ENCODE results near the gene RNF11. TPM values are rescaled to one million over a fixed set of nuclear protein-coding genes. Genes with fewer than 3 reads are reported as not detected.
"Not testable (repeated sequence)": the region's sequence is repeated elsewhere in the genome, so short reads cannot be mapped to it uniquely, and the experiment has no call there.

RNF11 gene
- total RNA-seq, 1 donor from 2014 or later = 126 TPM

- Histone ChIP-seq H3K79me2 (ENCODE audit: insufficient read depth, low read length) (no peaks in the 10 kb centered on the region), H3K27ac (ENCODE audit: low read depth, low read length) (no peak overlapping the region), H3K4me3 (ENCODE audit: insufficient read depth, low read depth, low read length) (no peak overlapping the region), H3K9me3 (ENCODE audit: insufficient read depth, low read depth, low read length) (no peaks in the 10 kb centered on the region), H3K27me3 (ENCODE audit: insufficient read depth, low read length) (no peaks in the 10 kb centered on the region), H3K9ac (ENCODE audit: low read length) (no peak overlapping the region), H3K4me1 (ENCODE audit: insufficient read depth, low read length) (no peaks in the 10 kb centered on the region), H4K20me1 (ENCODE audit: insufficient read depth, low read length) (no peaks in the 10 kb centered on the region), H2AFZ (ENCODE audit: low read depth, low read length) (no peak overlapping the region), H3K36me3 (ENCODE audit: insufficient read depth, low read length) (no peaks in the 10 kb centered on the region), H3K4me2 (ENCODE audit: low read length) (no peak overlapping the region)
- no peak for TF ChIP-seq CTCF (IDR thresholded peaks at IDR 0.05; ENCODE audit: insufficient read depth, low read depth, low read length)
- TF ChIP-seq EZH2 (IDR thresholded peaks at IDR 0.05; ENCODE audit: insufficient read depth, low read length) = no peak
- FAIRE-seq = no peak
- DNase-seq (ENCODE audit: low read depth) = no peak
- H3K36me3 Mint-ChIP-seq (ENCODE audit: low read depth, unreplicated experiment) = no peaks in the 10 kb centered on the region
- H3K27me3 Mint-ChIP-seq (ENCODE audit: low read depth, unreplicated experiment) = no peaks in the 10 kb centered on the region
- H3K4me3 Mint-ChIP-seq (ENCODE audit: unreplicated experiment) = no peak overlapping the region
- H3K9me3 Mint-ChIP-seq (ENCODE audit: unreplicated experiment) = no peaks in the 10 kb centered on the region
- no peak overlapping the region for H3K27ac Mint-ChIP-seq (ENCODE audit: unreplicated experiment)
- H3K4me1 Mint-ChIP-seq (ENCODE audit: low read depth, unreplicated experiment) = peaks cover 7% of the 10 kb centered on the region
Observed at GRCh38 chr1:51222136-51222787, 13.8 kb upstream of the RNF11 start.

- no peak for FAIRE-seq
- H4K20me1 ChIP-seq (ENCODE audit: insufficient read depth, low read length) = no peaks in the 10 kb centered on the region
Observed at GRCh38 chr1:51222809-51223208, 13.3 kb upstream of the RNF11 start.

GRCh38 chr1:51224255-51224654, 11.8 kb upstream of the RNF11 start:
- peaks cover 7% of the 10 kb centered on the region for H3K4me1 Mint-ChIP-seq (ENCODE audit: low read depth, unreplicated experiment)
- Histone ChIP-seq H3K36me3 (ENCODE audit: insufficient read depth, low read length) (no peaks in the 10 kb centered on the region), H3K9me3 (ENCODE audit: insufficient read depth, low read depth, low read length) (no peaks in the 10 kb centered on the region), H3K4me1 (ENCODE audit: insufficient read depth, low read length) (no peaks in the 10 kb centered on the region), H4K20me1 (ENCODE audit: insufficient read depth, low read length) (no peaks in the 10 kb centered on the region), H3K4me3 (ENCODE audit: insufficient read depth, low read depth, low read length) (no peak overlapping the region), H3K27me3 (ENCODE audit: insufficient read depth, low read length) (no peaks in the 10 kb centered on the region), H2AFZ (ENCODE audit: low read depth, low read length) (no peak overlapping the region), H3K27ac (ENCODE audit: low read depth, low read length) (no peak overlapping the region), H3K9ac (ENCODE audit: low read length) (no peak overlapping the region), H3K4me2 (ENCODE audit: low read length) (no peak overlapping the region), H3K79me2 (ENCODE audit: insufficient read depth, low read length) (no peaks in the 10 kb centered on the region)
- no peaks in the 10 kb centered on the region for H3K36me3 Mint-ChIP-seq (ENCODE audit: low read depth, unreplicated experiment)
- FAIRE-seq (no peak), DNase-seq (ENCODE audit: low read depth) (no peak)
- peaks cover 3% of the 10 kb centered on the region for H3K27me3 Mint-ChIP-seq (ENCODE audit: low read depth, unreplicated experiment)
- TF ChIP-seq EZH2 (IDR thresholded peaks at IDR 0.05; ENCODE audit: insufficient read depth, low read length) (no peak), CTCF (IDR thresholded peaks at IDR 0.05; ENCODE audit: insufficient read depth, low read depth, low read length) (no peak)
- no peak overlapping the region for H3K4me3 Mint-ChIP-seq (ENCODE audit: unreplicated experiment)
- H3K27ac Mint-ChIP-seq (ENCODE audit: unreplicated experiment) = no peak overlapping the region
- H3K9me3 Mint-ChIP-seq (ENCODE audit: unreplicated experiment) = no peaks in the 10 kb centered on the region

More at GRCh38 chr1:51222809-51223208, 13.3 kb upstream of the RNF11 start:
- H3K9ac ChIP-seq (ENCODE audit: low read length) = no peak overlapping the region
- no peak overlapping the region for H3K4me3 Mint-ChIP-seq (ENCODE audit: unreplicated experiment)
- H3K4me2 ChIP-seq (ENCODE audit: low read length) = no peak overlapping the region
- no peaks in the 10 kb centered on the region for H3K27me3 Mint-ChIP-seq (ENCODE audit: low read depth, unreplicated experiment)
- no peak overlapping the region for H2AFZ ChIP-seq (ENCODE audit: low read depth, low read length)
- H3K9me3 ChIP-seq (ENCODE audit: insufficient read depth, low read depth, low read length) = no peaks in the 10 kb centered on the region
- H3K27me3 ChIP-seq (ENCODE audit: insufficient read depth, low read length) = no peaks in the 10 kb centered on the region
- no peaks in the 10 kb centered on the region for H3K36me3 ChIP-seq (ENCODE audit: insufficient read depth, low read length)
- H3K27ac ChIP-seq (ENCODE audit: low read depth, low read length) = no peak overlapping the region
- TF ChIP-seq EZH2 (IDR thresholded peaks at IDR 0.05; ENCODE audit: insufficient read depth, low read length) = no peak
- no peaks in the 10 kb centered on the region for H3K4me1 ChIP-seq (ENCODE audit: insufficient read depth, low read length)
- H3K4me3 ChIP-seq (ENCODE audit: insufficient read depth, low read depth, low read length) = no peak overlapping the region
- no peak overlapping the region for H3K27ac Mint-ChIP-seq (ENCODE audit: unreplicated experiment)
- no peaks in the 10 kb centered on the region for H3K79me2 ChIP-seq (ENCODE audit: insufficient read depth, low read length)
- H3K9me3 Mint-ChIP-seq (ENCODE audit: unreplicated experiment) = no peaks in the 10 kb centered on the region
- no peaks in the 10 kb centered on the region for H3K36me3 Mint-ChIP-seq (ENCODE audit: low read depth, unreplicated experiment)
- H3K4me1 Mint-ChIP-seq (ENCODE audit: low read depth, unreplicated experiment) = peaks cover 7% of the 10 kb centered on the region
- DNase-seq (ENCODE audit: low read depth) = no peak

GRCh38 chr1:51227231-51227960, 8.7 kb upstream of the RNF11 start:
- DNase-seq (ENCODE audit: low read depth); H3K27me3 Mint-ChIP-seq (ENCODE audit: low read depth, unreplicated experiment); H3K9me3 Mint-ChIP-seq (ENCODE audit: unreplicated experiment); H3K27ac ChIP-seq (ENCODE audit: low read depth, low read length); H3K4me1 Mint-ChIP-seq (ENCODE audit: low read depth, unreplicated experiment); H3K27me3 ChIP-seq (ENCODE audit: insufficient read depth, low read length); H3K4me1 ChIP-seq (ENCODE audit: insufficient read depth, low read length); H3K4me3 Mint-ChIP-seq (ENCODE audit: unreplicated experiment); H3K27ac Mint-ChIP-seq (ENCODE audit: unreplicated experiment); H3K4me3 ChIP-seq (ENCODE audit: insufficient read depth, low read depth, low read length); H4K20me1 ChIP-seq (ENCODE audit: insufficient read depth, low read length); FAIRE-seq; H2AFZ ChIP-seq (ENCODE audit: low read depth, low read length); H3K36me3 ChIP-seq (ENCODE audit: insufficient read depth, low read length); H3K4me2 ChIP-seq (ENCODE audit: low read length); H3K79me2 ChIP-seq (ENCODE audit: insufficient read depth, low read length); H3K9ac ChIP-seq (ENCODE audit: low read length); H3K36me3 Mint-ChIP-seq (ENCODE audit: low read depth, unreplicated experiment); H3K9me3 ChIP-seq (ENCODE audit: insufficient read depth, low read depth, low read length): not testable (repeated sequence)
